WTC11 (cell line): ENCODE data around the gene THSD4. TPM values are rescaled to one million over a fixed set of nuclear protein-coding genes. Genes with fewer than 3 reads are reported as not detected.

Experiments
- ATAC-seq: fragments of 200-7000 bp; cut with Tn5 transposase; 2 replicates; pipeline ENCODE4 v1.10.0; 2021; ENCODE audit warnings: mild to moderate bottlenecking, moderate library complexity
- CTCF ChIA-PET: fragments of 300-600 bp; sonication (Branson Sonifier 250); formaldehyde crosslinking; loops from one replicate; lab custom pipeline; 2021; ENCODE audit warnings: antibody characterized with exemption; lab: Charles Lee
- POLR2A ChIA-PET: fragments of 350-600 bp; sonication (Branson Sonifier 250); formaldehyde crosslinking; loops from one replicate; lab custom pipeline; 2021; ENCODE audit warnings: antibody characterized with exemption; lab: Charles Lee
- DNase-seq: peaks from one replicate; pipeline ENCODE4 v3.0.0; 2021; ENCODE audit warnings: low spot score
- H3K27ac Mint-ChIP-seq: 2 replicates; pipeline ENCODE4 v1.8.0; 2021; ENCODE audit warnings: mixed read lengths
- H3K27me3 Mint-ChIP-seq: 2 replicates; pipeline ENCODE4 v1.8.0; 2021; ENCODE audit warnings: low read depth, mild to moderate bottlenecking, moderate library complexity, mixed read lengths
- H3K36me3 Mint-ChIP-seq: 2 replicates; pipeline ENCODE4 v1.8.0; 2021; ENCODE audit warnings: mixed read lengths
- H3K4me1 Mint-ChIP-seq: 2 replicates; pipeline ENCODE4 v1.8.0; 2022; ENCODE audit warnings: mixed read lengths
- H3K4me3 Mint-ChIP-seq: 2 replicates; pipeline ENCODE4 v1.8.0; 2021; ENCODE audit warnings: mild to moderate bottlenecking, moderate library complexity, mixed read lengths
- H3K9me3 Mint-ChIP-seq: 2 replicates; pipeline ENCODE4 v1.8.0; 2021; ENCODE audit warnings: mixed read lengths
- ATF1 ChIP-seq: sonication (generic); formaldehyde crosslinking; IDR thresholded peaks from 2 replicates; pipeline ENCODE4 v1.8.1; 2023; ENCODE audit warnings: mild to moderate bottlenecking, moderate library complexity, missing genetic modification reagents
- E2F4 ChIP-seq: sonication (generic); formaldehyde crosslinking; IDR thresholded peaks from 2 replicates; pipeline ENCODE4 v1.8.1; 2022; ENCODE audit warnings: low read depth, mild to moderate bottlenecking, moderate library complexity, missing genetic modification reagents, borderline replicate concordance
- ELF4 ChIP-seq: sonication (generic); formaldehyde crosslinking; IDR thresholded peaks from 2 replicates; pipeline ENCODE4 v1.8.1; 2022; ENCODE audit warnings: low read depth, mild to moderate bottlenecking, moderate library complexity, missing genetic modification reagents
- ERG ChIP-seq: fragments of 250-450 bp; sonication (Bioruptor Pico); IDR thresholded peaks from 2 replicates; pipeline ENCODE4 v1.8.0; 2021; ENCODE audit warnings: mild to moderate bottlenecking
- ETV6 ChIP-seq: sonication (generic); formaldehyde crosslinking; IDR thresholded peaks from 2 replicates; pipeline ENCODE4 v1.8.1; 2022; ENCODE audit warnings: mild to moderate bottlenecking, missing genetic modification reagents
- GTF2I ChIP-seq: fragments of 250-450 bp; sonication (Bioruptor Pico); conservative IDR thresholded peaks from 2 replicates; pipeline ENCODE4 v1.4.0; 2021; ENCODE audit warnings: mild to moderate bottlenecking
- HMGXB4 ChIP-seq: sonication (generic); formaldehyde crosslinking; IDR thresholded peaks from 2 replicates; pipeline ENCODE4 v1.8.1; 2023; ENCODE audit warnings: mild to moderate bottlenecking, moderate library complexity, missing genetic modification reagents
- JAZF1 ChIP-seq: fragments of 250-450 bp; sonication (Bioruptor Pico); IDR thresholded peaks from 2 replicates; pipeline ENCODE4 v1.9.0; 2021; ENCODE audit warnings: moderate library complexity, mild to moderate bottlenecking, inconsistent platforms
- KAT7 ChIP-seq: sonication (generic); formaldehyde crosslinking; IDR thresholded peaks from 2 replicates; pipeline ENCODE4 v1.8.1; 2023; ENCODE audit warnings: missing genetic modification reagents, mild to moderate bottlenecking, borderline replicate concordance
- NFATC4 ChIP-seq: fragments of 250-450 bp; sonication (Bioruptor Pico); IDR thresholded peaks from 2 replicates; pipeline ENCODE4 v1.9.0; 2021; ENCODE audit warnings: mild to moderate bottlenecking
- PRDM15 ChIP-seq: sonication (generic); formaldehyde crosslinking; IDR thresholded peaks from 2 replicates; pipeline ENCODE4 v1.8.0; 2022; ENCODE audit warnings: missing genetic modification reagents
- SP1 ChIP-seq: sonication (generic); formaldehyde crosslinking; conservative IDR thresholded peaks from 2 replicates; pipeline ENCODE4 v1.8.1; 2022; ENCODE audit warnings: missing genetic modification reagents
- ZBTB43 ChIP-seq: sonication (generic); formaldehyde crosslinking; IDR thresholded peaks from 2 replicates; pipeline ENCODE4 v1.8.1; 2023; ENCODE audit warnings: mild to moderate bottlenecking, missing genetic modification reagents
- ZMAT4 ChIP-seq: fragments of 250-450 bp; sonication (Bioruptor Pico); IDR thresholded peaks from 2 replicates; pipeline ENCODE4 v1.9.0; 2021; ENCODE audit warnings: mild to moderate bottlenecking
- ZNF121 ChIP-seq: sonication (generic); formaldehyde crosslinking; IDR thresholded peaks from 2 replicates; pipeline ENCODE4 v1.8.0; 2023; ENCODE audit warnings: missing genetic modification reagents
- ZNF138 ChIP-seq: sonication (generic); formaldehyde crosslinking; conservative IDR thresholded peaks from 2 replicates; pipeline ENCODE4 v1.8.1; 2022; ENCODE audit warnings: mild to moderate bottlenecking, moderate library complexity, missing genetic modification reagents
- ZNF219 ChIP-seq: sonication (generic); formaldehyde crosslinking; IDR thresholded peaks from 2 replicates; pipeline ENCODE4 v1.8.0; 2023; ENCODE audit warnings: missing genetic modification reagents, mild to moderate bottlenecking, borderline replicate concordance
- ZNF396 ChIP-seq: fragments of 250-450 bp; sonication (Bioruptor Pico); IDR thresholded peaks from 2 replicates; pipeline ENCODE4 v1.8.0; 2021; ENCODE audit warnings: mild to moderate bottlenecking, moderate library complexity, borderline replicate concordance
- ZNF416 ChIP-seq: fragments of 250-450 bp; sonication (Bioruptor Pico); IDR thresholded peaks from 2 replicates; pipeline ENCODE4 v1.9.0; 2021; ENCODE audit warnings: mild to moderate bottlenecking, inconsistent platforms
- ZNF671 ChIP-seq: fragments of 250-450 bp; sonication (Bioruptor Pico); IDR thresholded peaks from 2 replicates; pipeline ENCODE4 v1.8.0; 2021; ENCODE audit warnings: mild to moderate bottlenecking
- total RNA-seq: library from RNA; stranded (reverse); gene quantifications from 3 replicates; pipeline ENCODE4 v1.2.3, GENCODE V29; 2021
- TF ChIP-seq, protein P1 (sequence below): fragments of 250-450 bp; sonication (Bioruptor Pico); IDR thresholded peaks from 2 replicates; pipeline ENCODE4 v1.9.0; 2021; ENCODE audit warnings: moderate library complexity, mild to moderate bottlenecking, inconsistent platforms, borderline replicate concordance
- TF ChIP-seq, protein P2 (sequence below): sonication (generic); formaldehyde crosslinking; IDR thresholded peaks from 2 replicates; pipeline ENCODE4 v1.8.0; 2022; ENCODE audit warnings: mild to moderate bottlenecking, missing genetic modification reagents
- TF ChIP-seq, protein P3 (sequence below): sonication (generic); formaldehyde crosslinking; IDR thresholded peaks from 2 replicates; pipeline ENCODE4 v1.8.0; 2022; ENCODE audit warnings: mild to moderate bottlenecking, missing genetic modification reagents

THSD4 gene
- total RNA-seq, 1 experiment from 2014 or later: 7.8 TPM

GRCh38 chr15:71598741-71599140 is 483.5 kb downstream of the THSD4 start (continued):
- TF ChIP-seq E2F4 (no peak), JAZF1 (CRISPR knock-in tag) (no peak), ELF4 (CRISPR knock-in tag) (no peak), ZNF396 (CRISPR knock-in tag) (no peak), ZNF671 (CRISPR knock-in tag) (no peak), ERG (CRISPR knock-in tag) (no peak), NFATC4 (CRISPR knock-in tag) (no peak), PRDM15 (CRISPR knock-in tag) (no peak)
- TF ChIP-seq, protein P1, sequence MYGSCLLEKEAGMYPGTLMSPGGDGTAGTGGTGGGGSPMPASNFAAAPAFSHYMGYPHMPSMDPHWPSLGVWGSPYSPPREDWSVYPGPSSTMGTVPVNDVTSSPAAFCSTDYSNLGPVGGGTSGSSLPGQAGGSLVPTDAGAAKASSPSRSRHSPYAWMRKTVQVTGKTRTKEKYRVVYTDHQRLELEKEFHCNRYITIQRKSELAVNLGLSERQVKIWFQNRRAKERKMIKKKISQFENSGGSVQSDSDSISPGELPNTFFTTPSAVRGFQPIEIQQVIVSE: no peak
- TF ChIP-seq, protein P2, sequence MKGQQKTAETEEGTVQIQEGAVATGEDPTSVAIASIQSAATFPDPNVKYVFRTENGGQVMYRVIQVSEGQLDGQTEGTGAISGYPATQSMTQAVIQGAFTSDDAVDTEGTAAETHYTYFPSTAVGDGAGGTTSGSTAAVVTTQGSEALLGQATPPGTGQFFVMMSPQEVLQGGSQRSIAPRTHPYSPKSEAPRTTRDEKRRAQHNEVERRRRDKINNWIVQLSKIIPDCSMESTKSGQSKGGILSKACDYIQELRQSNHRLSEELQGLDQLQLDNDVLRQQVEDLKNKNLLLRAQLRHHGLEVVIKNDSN (CRISPR knock-in tag): no peak
- TF ChIP-seq, all 79 proteins: peak for 0

DNA sequence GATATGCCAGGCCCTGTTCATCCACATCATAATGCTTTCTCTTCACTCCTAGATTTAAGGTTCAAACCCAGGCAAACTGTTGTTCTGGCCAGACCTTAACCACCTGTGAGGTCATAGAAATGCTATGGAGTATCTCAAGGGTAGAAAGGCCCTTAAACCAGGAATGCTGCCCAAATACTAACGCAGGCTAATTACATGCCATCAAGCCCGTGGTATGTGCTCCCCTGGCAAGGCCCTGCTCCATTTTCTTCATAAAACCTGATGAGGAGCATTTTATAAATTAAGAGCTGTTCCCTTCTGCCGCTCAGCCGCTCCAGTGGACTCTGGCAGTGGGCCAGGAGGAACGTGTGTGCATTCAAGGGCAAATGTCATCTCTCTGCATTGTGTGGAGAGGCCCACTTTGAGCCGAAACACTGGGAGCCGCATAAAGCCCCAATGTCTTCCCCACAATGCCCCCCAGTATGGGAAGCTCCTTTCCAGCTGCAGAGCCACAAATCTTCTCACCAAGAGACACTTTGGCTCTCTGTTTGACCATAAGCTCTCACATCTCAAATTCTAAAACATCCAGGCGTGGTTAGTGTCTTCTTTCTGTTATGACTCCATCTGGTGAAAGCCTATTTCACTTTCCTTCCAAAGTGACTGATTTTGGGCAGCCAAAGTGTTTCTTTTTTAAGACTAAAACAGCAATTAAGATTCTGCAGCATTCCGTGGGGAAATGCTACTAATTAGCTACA is 484.3 kb downstream of the THSD4 start:
- ATAC-seq (no peak), DNase-seq (no peak)
- H3K27ac Mint-ChIP-seq: no peak overlapping the region
- POLR2A ChIA-PET: no interaction called here
- CTCF ChIA-PET: interaction anchor here (0.5 to 1.4 kb wide), 4 partner anchors 8 to 27 kb away, joined by 3 to 6 read pairs (median 4); no protein-coding TSS in a partner anchor
- H3K4me3 Mint-ChIP-seq: no peak overlapping the region
- peaks cover 29% of the 10 kb centered on the region for H3K9me3 Mint-ChIP-seq
- H3K27me3 Mint-ChIP-seq: no peaks in the 10 kb centered on the region
- peaks cover 15% of the 10 kb centered on the region for H3K4me1 Mint-ChIP-seq
- H3K36me3 Mint-ChIP-seq: peaks cover 9% of the 10 kb centered on the region; the same call in 1 of the 2 replicates
- TF ChIP-seq SP1 (CRISPR knock-in tag) (no peak), ZNF138 (CRISPR knock-in tag) (no peak), HMGXB4 (CRISPR knock-in tag) (no peak), ZMAT4 (CRISPR knock-in tag) (no peak), KAT7 (no peak), ZNF219 (CRISPR knock-in tag) (no peak), ETV6 (no peak), ZBTB43 (CRISPR knock-in tag) (no peak), ZNF416 (CRISPR knock-in tag) (no peak), GTF2I (CRISPR knock-in tag) (no peak), ZNF671 (CRISPR knock-in tag) (no peak), ATF1 (CRISPR knock-in tag) (no peak), ZNF121 (CRISPR knock-in tag) (no peak)
- TF ChIP-seq, protein P3, sequence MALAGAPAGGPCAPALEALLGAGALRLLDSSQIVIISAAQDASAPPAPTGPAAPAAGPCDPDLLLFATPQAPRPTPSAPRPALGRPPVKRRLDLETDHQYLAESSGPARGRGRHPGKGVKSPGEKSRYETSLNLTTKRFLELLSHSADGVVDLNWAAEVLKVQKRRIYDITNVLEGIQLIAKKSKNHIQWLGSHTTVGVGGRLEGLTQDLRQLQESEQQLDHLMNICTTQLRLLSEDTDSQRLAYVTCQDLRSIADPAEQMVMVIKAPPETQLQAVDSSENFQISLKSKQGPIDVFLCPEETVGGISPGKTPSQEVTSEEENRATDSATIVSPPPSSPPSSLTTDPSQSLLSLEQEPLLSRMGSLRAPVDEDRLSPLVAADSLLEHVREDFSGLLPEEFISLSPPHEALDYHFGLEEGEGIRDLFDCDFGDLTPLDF (CRISPR knock-in tag): no peak
